ENCODE results near the gene DTNA. TPM values are rescaled to one million over a fixed set of nuclear protein-coding genes. Genes with fewer than 3 reads are reported as not detected.
A peak's percentile ranks its signal among the peaks of the same experiment; 100 is the strongest.

Gene DTNA
- total RNA-seq, 2 donors from 2014 or later, result 41.0 to 78.4 TPM

GRCh38 chr18:34862561-34862960 is 152.5 kb downstream of the DTNA start:
- no peaks in the 10 kb centered on the region for H3K27me3 ChIP-seq (replicated peaks; ENCODE audit: insufficient read depth)
- H3K36me3 ChIP-seq, result peaks cover 18% of the 10 kb centered on the region
- no peaks in the 10 kb centered on the region for H3K9me3 ChIP-seq
- TF ChIP-seq CTCF (IDR thresholded peaks at IDR 0.05), result no peak
- H3K4me3 ChIP-seq, result no peak overlapping the region
- H3K27ac ChIP-seq, result no peak overlapping the region
- ATAC-seq (ENCODE audit: insufficient number of reproducible peaks, low FRiP score, low read depth), result no peak
- peaks cover 7% of the 10 kb centered on the region in 2 donors for H3K4me1 ChIP-seq (ENCODE audit: control insufficient read depth in 1 of 2, low read depth in 2 of 2)
- DNase-seq (ENCODE audit: low spot score), result no peak

- Histone ChIP-seq H3K4me3 (no peak overlapping the region), H3K4me1 (ENCODE audit: control insufficient read depth in 1 of 2, low read depth in 2 of 2) (peaks cover 17 to 19% of the 10 kb centered on the region in 2 donors), H3K27ac (no peak overlapping the region), H3K36me3 (peaks cover 11% of the 10 kb centered on the region), H3K27me3 (replicated peaks; ENCODE audit: insufficient read depth) (no peaks in the 10 kb centered on the region), H3K9me3 (no peaks in the 10 kb centered on the region)
- no peak for TF ChIP-seq CTCF (IDR thresholded peaks at IDR 0.05)
- DNase-seq (ENCODE audit: low spot score), result no peak
- ATAC-seq (ENCODE audit: insufficient number of reproducible peaks, low FRiP score, low read depth), result no peak
Measured at GRCh38 chr18:34863702-34864101, 153.6 kb downstream of the DTNA start.

- H3K27ac ChIP-seq, result no peak overlapping the region
- peaks cover 17 to 23% of the 10 kb centered on the region in 2 donors for H3K4me1 ChIP-seq (ENCODE audit: control insufficient read depth in 1 of 2, low read depth in 2 of 2)
- no peaks in the 10 kb centered on the region for H3K27me3 ChIP-seq (replicated peaks; ENCODE audit: insufficient read depth)
- H3K36me3 ChIP-seq, result peaks cover 5% of the 10 kb centered on the region
- DNase-seq (ENCODE audit: low spot score) (no peak), ATAC-seq (ENCODE audit: insufficient number of reproducible peaks, low FRiP score, low read depth) (no peak)
- no peak overlapping the region for H3K4me3 ChIP-seq
- no peaks in the 10 kb centered on the region for H3K9me3 ChIP-seq
- no peak for TF ChIP-seq CTCF (IDR thresholded peaks at IDR 0.05)
Measured at GRCh38 chr18:34864836-34865497, 154.9 kb downstream of the DTNA start.

GRCh38 chr18:34866310-34866709 is 156.2 kb downstream of the DTNA start:
- DNase-seq (ENCODE audit: low spot score) (no peak), ATAC-seq (ENCODE audit: insufficient number of reproducible peaks, low FRiP score, low read depth) (no peak)
- Histone ChIP-seq H3K36me3 (peaks cover 5% of the 10 kb centered on the region), H3K4me3 (no peak overlapping the region), H3K27me3 (replicated peaks; ENCODE audit: insufficient read depth) (no peaks in the 10 kb centered on the region), H3K9me3 (no peaks in the 10 kb centered on the region), H3K4me1 (ENCODE audit: control insufficient read depth in 1 of 2, low read depth in 2 of 2) (peaks cover 17 to 23% of the 10 kb centered on the region in 2 donors), H3K27ac (no peak overlapping the region)
- no peak for TF ChIP-seq CTCF (IDR thresholded peaks at IDR 0.05)

GRCh38 chr18:34866739-34867138 is 156.6 kb downstream of the DTNA start:
- Histone ChIP-seq H3K9me3 (no peaks in the 10 kb centered on the region), H3K4me1 (ENCODE audit: control insufficient read depth in 1 of 2, low read depth in 2 of 2) (peaks cover 17 to 23% of the 10 kb centered on the region in 2 donors), H3K4me3 (no peak overlapping the region), H3K27ac (no peak overlapping the region), H3K27me3 (replicated peaks; ENCODE audit: insufficient read depth) (no peaks in the 10 kb centered on the region), H3K36me3 (peaks cover 5% of the 10 kb centered on the region)
- peak; percentile 53 for TF ChIP-seq CTCF (IDR thresholded peaks at IDR 0.05)
- DNase-seq (ENCODE audit: low spot score) (no peak), ATAC-seq (ENCODE audit: insufficient number of reproducible peaks, low FRiP score, low read depth) (no peak)
